GM21381 (cell line): ENCODE results near the gene HMCN1.
"Not testable (repeated sequence)": the region's sequence is repeated elsewhere in the genome, so short reads cannot be mapped to it uniquely, and the experiment has no call there.

Experiments
- ATAC-seq: cut with Tn5 transposase; IDR thresholded peaks from one replicate; pipeline ENCODE4 v1.9.1; 2021; ENCODE audit warnings: mild to moderate bottlenecking, moderate library complexity; ENCODE audit not compliant: unreplicated experiment

HMCN1 gene

GRCh38 chr1:185846672-185847444, 112.7 kb downstream of the HMCN1 start:
- no peak for ATAC-seq

GRCh38 chr1:185849014-185849413, 114.8 kb downstream of the HMCN1 start:
- ATAC-seq = no peak

GRCh38 chr1:185850366-185850765, 116.2 kb downstream of the HMCN1 start:
- ATAC-seq = no peak

- no peak for ATAC-seq
These were observed 119.5 kb downstream of the HMCN1 start for GRCh38 chr1:185853739-185854138.

- no peak for ATAC-seq
These were observed 122.3 kb downstream of the HMCN1 start for GRCh38 chr1:185856482-185856881.

- ATAC-seq = no peak
These were observed 123.3 kb downstream of the HMCN1 start for GRCh38 chr1:185857442-185857841.

GRCh38 chr1:185860311-185860710, 126.1 kb downstream of the HMCN1 start:
- no peak for ATAC-seq

DNA sequence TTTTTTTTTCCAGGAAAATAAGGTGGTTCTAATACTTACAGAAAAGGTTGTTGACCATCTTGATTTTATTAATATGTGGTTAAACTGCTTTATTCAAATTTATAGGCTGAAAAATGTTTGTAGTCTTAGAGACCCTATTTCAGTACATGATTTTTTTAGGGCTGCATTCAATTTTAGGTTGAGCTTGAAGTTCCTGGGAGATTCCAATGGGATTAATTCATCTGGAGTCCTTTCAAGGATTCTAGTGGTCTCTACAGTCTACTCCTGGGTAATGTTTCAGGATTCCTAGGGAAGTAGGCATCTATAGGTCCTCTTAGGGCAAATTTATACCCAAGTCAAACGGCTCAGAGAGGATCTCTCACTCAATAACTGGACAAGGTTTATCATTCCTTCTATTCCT, 126.7 kb downstream of the HMCN1 start:
- no peak for ATAC-seq

- ATAC-seq = no peak
These were observed 127.4 kb downstream of the HMCN1 start for GRCh38 chr1:185861630-185862029.

DNA sequence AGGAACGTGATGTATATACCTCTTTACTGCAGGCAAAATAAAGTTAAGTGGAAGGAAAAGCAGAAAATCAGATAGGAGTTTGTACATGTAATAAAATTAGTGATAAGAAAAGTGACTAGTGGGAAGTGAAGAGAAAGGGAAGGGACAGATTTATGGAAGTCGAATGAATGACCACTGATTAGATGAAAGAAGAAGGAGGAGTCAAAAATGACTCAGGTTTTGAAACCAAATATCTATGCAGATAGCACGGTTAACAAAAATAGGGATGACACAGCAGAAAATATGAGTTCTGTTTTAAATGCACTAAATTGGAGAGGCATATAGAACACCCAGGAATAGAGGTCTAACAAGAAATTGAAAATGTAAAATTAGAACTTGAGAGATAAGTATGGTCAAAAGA, 128.0 kb downstream of the HMCN1 start:
- no peak for ATAC-seq

- ATAC-seq = no peak
These were observed 130.1 kb downstream of the HMCN1 start for GRCh38 chr1:185864331-185864730.

DNA sequence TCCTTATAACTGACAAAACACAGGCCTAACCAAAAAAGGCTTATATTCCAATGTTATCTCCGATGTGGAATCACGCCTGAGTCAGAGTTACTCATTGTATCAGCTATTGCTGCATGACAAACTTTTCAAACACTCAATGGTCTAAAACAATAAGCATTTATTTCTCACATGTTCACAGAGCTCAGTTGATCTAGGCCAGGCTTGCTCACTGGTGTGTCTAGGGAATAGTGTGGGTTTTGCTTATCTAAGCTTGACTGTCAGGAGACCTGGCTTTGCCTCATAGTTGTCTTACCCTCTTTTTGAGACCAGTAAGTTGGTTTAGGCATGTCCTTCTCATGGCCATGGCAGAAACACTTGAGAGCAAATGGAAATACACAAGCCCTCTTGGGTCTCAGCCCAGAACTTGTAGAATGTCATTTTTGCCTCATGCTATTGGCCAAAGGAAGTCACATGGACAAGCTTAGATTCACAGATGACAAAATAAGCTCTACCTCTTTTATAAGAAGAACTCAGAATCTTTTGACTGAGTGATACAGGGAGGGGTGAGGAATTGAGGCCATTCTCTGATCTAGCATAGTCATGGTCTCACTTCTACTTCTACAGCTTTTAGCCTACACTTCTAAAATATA, 130.8 kb downstream of the HMCN1 start:
- ATAC-seq = no peak

DNA sequence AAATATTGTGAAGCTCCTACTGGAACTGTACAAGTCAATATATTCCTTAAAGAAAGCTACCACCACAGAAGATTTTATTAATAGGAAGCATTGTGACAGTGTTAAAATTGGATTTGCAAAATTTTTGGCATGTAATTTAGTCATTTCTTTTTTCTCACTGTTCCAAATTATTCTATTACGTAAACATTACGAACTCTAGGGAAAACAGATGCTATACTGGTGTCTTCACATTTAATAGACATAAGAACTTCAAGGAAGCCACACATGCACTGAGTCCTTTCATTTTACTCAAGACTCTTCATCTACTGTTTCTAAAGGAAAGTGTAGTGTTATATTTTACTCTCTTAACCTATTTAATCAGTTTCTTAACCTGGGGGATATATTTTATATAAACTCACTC, 135.4 kb downstream of the HMCN1 start:
- no peak for ATAC-seq

DNA sequence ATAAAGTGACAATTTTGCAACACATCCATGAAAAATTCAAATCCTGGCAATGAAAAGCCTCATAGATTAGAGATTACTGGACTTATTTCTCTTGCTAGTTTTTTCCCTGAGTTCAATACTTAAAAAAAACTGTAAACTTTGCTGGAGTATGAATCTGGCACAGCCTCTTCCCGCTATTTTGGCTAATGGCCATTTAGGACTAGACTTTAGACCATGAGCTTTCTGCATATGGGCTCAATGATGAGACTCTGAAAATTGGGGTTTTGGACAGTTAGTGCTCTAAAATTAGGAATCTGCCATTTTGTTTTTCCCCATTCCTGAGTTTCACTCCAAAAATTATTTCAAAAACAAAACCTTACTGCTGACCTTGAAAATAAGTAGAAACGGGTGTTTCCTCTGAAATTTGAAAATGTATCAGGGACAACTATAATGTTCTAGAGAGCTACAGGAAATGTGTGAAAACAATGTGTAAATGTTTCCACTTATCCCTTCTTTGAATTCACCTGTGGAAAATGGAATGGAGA, 137.5 kb downstream of the HMCN1 start:
- ATAC-seq = no peak

- ATAC-seq = no peak
These were observed 140.1 kb downstream of the HMCN1 start for GRCh38 chr1:185874246-185874645.

DNA sequence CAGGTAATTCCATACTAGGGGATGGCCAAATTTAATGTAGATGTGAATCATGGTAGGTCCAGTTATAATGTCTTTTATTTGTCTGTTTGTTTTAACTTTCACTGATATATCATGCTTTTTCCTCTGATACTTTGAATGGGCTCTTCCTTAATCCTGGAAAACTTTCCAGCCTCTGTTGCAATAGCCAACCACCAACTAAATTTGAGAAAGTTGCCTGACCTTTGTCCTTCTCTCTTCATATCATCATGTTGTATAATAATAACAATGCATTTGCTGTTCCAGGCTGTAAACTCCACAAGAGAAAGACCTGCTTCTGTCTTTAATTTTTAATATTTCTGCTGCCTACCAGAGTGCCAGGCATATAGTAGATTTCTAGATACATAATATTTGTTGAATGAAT, 146.1 kb downstream of the HMCN1 start:
- no peak for ATAC-seq

DNA sequence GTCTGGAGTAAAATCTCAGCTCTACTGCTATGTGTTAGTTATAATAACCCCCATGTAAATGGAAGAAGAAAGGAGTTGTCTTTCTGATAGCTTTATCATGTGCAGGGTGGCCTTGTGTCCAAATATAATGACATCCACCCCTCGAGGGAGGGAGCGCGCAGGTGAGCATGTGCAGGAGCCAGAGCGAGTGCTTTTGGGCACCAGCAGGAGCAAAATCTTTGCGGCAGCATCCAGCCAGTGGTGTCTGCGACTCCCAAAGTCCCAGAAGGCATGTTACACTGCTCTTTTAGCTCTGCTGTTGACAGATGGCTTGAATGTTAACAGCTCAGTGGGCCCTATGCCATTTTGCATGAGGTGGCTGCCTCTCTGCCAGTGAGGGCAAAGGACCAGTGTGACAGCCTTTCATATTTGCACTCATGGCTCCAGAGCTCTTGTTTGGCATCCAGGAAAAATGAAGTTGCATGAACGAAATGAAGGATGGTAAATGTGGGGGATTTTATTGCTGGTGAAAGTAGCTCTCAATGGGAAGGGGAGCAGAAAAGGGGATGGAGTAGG, 146.7 kb downstream of the HMCN1 start:
- no peak for ATAC-seq

GRCh38 chr1:185886046-185886445, 151.9 kb downstream of the HMCN1 start:
- ATAC-seq = no peak

- ATAC-seq = no peak
These were observed 152.5 kb downstream of the HMCN1 start for GRCh38 chr1:185886671-185887070.

DNA sequence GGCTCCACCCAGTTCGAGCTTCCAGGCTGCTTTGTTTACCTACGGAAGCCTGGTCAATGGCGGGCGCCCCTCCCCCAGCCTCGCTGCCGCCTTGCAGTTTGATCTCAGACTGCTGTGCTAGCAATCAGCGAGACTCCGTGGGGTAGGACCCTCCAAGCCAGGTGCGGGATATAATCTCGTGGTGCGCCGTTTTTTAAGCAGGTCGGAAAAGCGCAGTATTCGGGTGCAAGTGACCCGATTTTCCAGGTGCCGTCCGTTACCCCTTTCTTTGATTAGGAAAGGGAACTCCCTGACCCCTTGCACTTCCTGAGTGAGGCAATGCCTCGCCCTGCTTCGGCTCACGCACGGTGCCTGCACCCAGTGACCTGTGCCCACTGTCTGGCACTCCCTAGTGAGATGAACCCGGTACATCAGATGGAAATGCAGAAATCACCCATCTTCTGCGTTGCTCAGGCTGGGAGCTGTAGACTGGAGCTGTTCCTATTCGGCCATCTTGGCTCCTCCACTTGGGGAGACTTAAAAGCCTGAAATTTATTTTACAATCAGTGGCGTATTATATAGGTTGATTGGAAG, 158.7 kb downstream of the HMCN1 start:
- ATAC-seq = not testable (repeated sequence)

GRCh38 chr1:185894791-185895190, 160.6 kb downstream of the HMCN1 start:
- ATAC-seq = no peak
